GM12878 (cell line): ENCODE measurements around the gene CHCHD6. TPM values are rescaled to one million over a fixed set of nuclear protein-coding genes. Genes with fewer than 3 reads are reported as not detected.

Source experiments
- ATAC-seq: fragments of 200-7000 bp; cut with Tn5 transposase; 3 replicates; pipeline ENCODE4 v1.9.1; 2020; ENCODE audit warnings: mild to moderate bottlenecking, moderate library complexity
- BruUV-seq: library from RNA; stranded (reverse); fragments of 400-500 nt; replicated peaks from 2 replicates; lab custom pipeline; 2021; lab: Mats Ljungman, UMichigan
- CTCF ChIA-PET: fragments of 300-600 bp; sonication (Branson Sonifier 250); formaldehyde crosslinking; extraction: SDS; loops from one replicate; lab custom pipeline; 2021; ENCODE audit warnings: inconsistent platforms; lab: Yijun Ruan, JAX
- POLR2A ChIA-PET: fragments of 350-600 bp; formaldehyde crosslinking; extraction: SDS; loops from one replicate; lab custom pipeline; 2021; ENCODE audit warnings: inconsistent platforms; lab: Charles Lee
- RAD21 ChIA-PET: fragments of 300-600 bp; sonication (Branson Sonifier 250); formaldehyde crosslinking; loops from one replicate; lab custom pipeline; 2023; ENCODE audit warnings: antibody characterized with exemption; ENCODE audit not compliant: unreplicated experiment; lab: Charles Lee
- SMC1A ChIA-PET: fragments of 300-600 bp; sonication (Branson Sonifier 250); formaldehyde crosslinking; loops from one replicate; lab custom pipeline; 2023; ENCODE audit not compliant: unreplicated experiment, uncharacterized antibody; lab: Charles Lee
- DNase-seq: peaks from one replicate; pipeline ENCODE4 v3.0.0-alpha.2; 2011; ENCODE audit warnings: low read depth, low spot score
- FAIRE-seq: peaks from 3 replicates; lab custom pipeline; 2011; peaks lifted over from hg19 to GRCh38; lab: Jason Lieb, UNC
- H2AFZ ChIP-seq: 2 replicates; pipeline ENCODE4 v1.6.0; 2011; ENCODE audit warnings: low read depth, low read length, control low read depth; ENCODE audit not compliant: control insufficient read depth
- H3K27ac ChIP-seq: 2 replicates; pipeline ENCODE4 v1.5.1; 2011; ENCODE audit warnings: control low read depth; ENCODE audit not compliant: control insufficient read depth, insufficient read depth
- H3K27me3 ChIP-seq, 2 experiments: replicated peaks in 1 of 2; 2 replicates each; pipeline versions ENCODE4 v1.6.0 to v1.6.1; 2011; ENCODE audit warnings: low read length in 1 of 2; ENCODE audit not compliant: control insufficient read depth in 2 of 2, insufficient read depth in 2 of 2
- H3K36me3 ChIP-seq, 2 experiments: 2 replicates each; pipeline ENCODE4 v1.5.1; 2011; ENCODE audit warnings: low read length in 1 of 2; ENCODE audit not compliant: control insufficient read depth in 2 of 2, insufficient read depth in 2 of 2
- H3K4me1 ChIP-seq: 2 replicates; pipeline ENCODE4 v1.6.1; 2011; ENCODE audit warnings: mild to moderate bottlenecking, low read length, moderate library complexity, mixed read lengths; ENCODE audit not compliant: control insufficient read depth, insufficient read depth
- H3K4me2 ChIP-seq: 2 replicates; pipeline ENCODE4 v1.6.0; 2011; ENCODE audit warnings: control low read depth; ENCODE audit not compliant: control insufficient read depth, insufficient read depth
- H3K4me3 ChIP-seq: fragments of 200-600 bp; sonication (generic); 2 replicates; pipeline ENCODE4 v1.5.1; 2016
- H3K79me2 ChIP-seq: 2 replicates; pipeline ENCODE4 v1.6.0; 2011; ENCODE audit warnings: low read length; ENCODE audit not compliant: control insufficient read depth, insufficient read depth
- H3K9ac ChIP-seq: 2 replicates; pipeline ENCODE4 v1.8.0; 2011; ENCODE audit warnings: low read length, control low read depth, mixed read lengths; ENCODE audit not compliant: control insufficient read depth, insufficient read depth
- H3K9me3 ChIP-seq: replicated peaks from 3 replicates; pipeline ENCODE4 v1.5.1; 2011; ENCODE audit warnings: mild to moderate bottlenecking, low read length; ENCODE audit not compliant: control insufficient read depth, insufficient read depth
- H4K20me1 ChIP-seq: 2 replicates; pipeline ENCODE4 v1.6.0; 2011; ENCODE audit not compliant: control insufficient read depth, insufficient read depth
- CREM ChIP-seq: IDR thresholded peaks from 2 replicates; pipeline ENCODE4 v1.6.1; 2014; ENCODE audit warnings: antibody characterized with exemption, low read depth
- FOXM1 ChIP-seq: IDR thresholded peaks from 2 replicates; pipeline ENCODE4 v1.6.1; 2012; ENCODE audit warnings: low read depth, mild to moderate bottlenecking, inconsistent platforms, low read length, moderate library complexity
- HCFC1 ChIP-seq: fragments of 150-350 bp; IDR thresholded peaks from 2 replicates; pipeline ENCODE4 v1.6.1; 2014; ENCODE audit warnings: low read length
- HDGF ChIP-seq: fragments of 450-650 bp; IDR thresholded peaks from 2 replicates; pipeline ENCODE4 v1.6.1; 2016; ENCODE audit warnings: antibody characterized with exemption
- MEF2B ChIP-seq: fragments of 450-650 bp; IDR thresholded peaks from 2 replicates; pipeline ENCODE4 v1.6.1; 2018; ENCODE audit warnings: mild to moderate bottlenecking, moderate library complexity; ENCODE audit not compliant: partially characterized antibody, poor library complexity, severe bottlenecking
- NR2C2 ChIP-seq: IDR thresholded peaks from 2 replicates; pipeline ENCODE4 v1.6.1; 2011; ENCODE audit warnings: borderline replicate concordance, low read depth; ENCODE audit not compliant: control insufficient read depth, insufficient read length
- NRF1 ChIP-seq: conservative IDR thresholded peaks from 2 replicates; pipeline ENCODE4 v1.6.1; 2011; ENCODE audit warnings: mild to moderate bottlenecking, low read depth, low read length, improper control_type of control experiment
- RELA ChIP-seq: fragments of 450-650 bp; IDR thresholded peaks from 2 replicates; pipeline ENCODE4 v1.8.0; 2014; ENCODE audit warnings: borderline replicate concordance; ENCODE audit not compliant: partially characterized antibody
- TARDBP ChIP-seq: IDR thresholded peaks from 2 replicates; pipeline ENCODE4 v1.6.1; 2016; ENCODE audit warnings: borderline replicate concordance
- ZNF622 ChIP-seq: fragments of 450-650 bp; IDR thresholded peaks from 2 replicates; pipeline ENCODE4 v1.6.1; 2017; ENCODE audit warnings: mild to moderate bottlenecking, inconsistent platforms
- WGBS: methylation state at CpG from one replicate; pipeline ENCODE4 v1.1.6; 2016; ENCODE audit warnings: low lambda C conversion rate; ENCODE audit not compliant: insufficient replicate concordance, insufficient coverage; ENCODE audit errors: missing lambda C conversion rate; 5-methylcytosine and 5-hydroxymethylcytosine counted together
- in situ Hi-C: fragments of 300-500 bp; cut with MboI; formaldehyde crosslinking; loops from 9 replicates; pipeline ENCODE4 v1.14.3; 2018; ENCODE audit warnings: mixed read lengths
- intact Hi-C: fragments of 100-400 bp; cut with micrococcal nuclease; formaldehyde crosslinking; loops from one replicate; pipeline ENCODE4 v1.14.2; 2022; ENCODE audit not compliant: unreplicated experiment
- polyA plus RNA-seq, 11 experiments: library from polyadenylated mRNA; depleted of rRNA in 4 of 11; unstranded in 6 of 11; stranded (reverse) in 5 of 11; fragments of >200 nt; fragmentation: Nextera tagmentation in 4 of 11; fragmentation: Illumina TruSeq in 1 of 11; extraction: Ambion mirVana in 4 of 11; extraction: Trizol in 1 of 11; gene quantifications; 1 replicate in 1 of 11; 2 replicates in 10 of 11; pipeline versions ENCODE4 v1.2.1 to v1.2.3, GENCODE V29; 2011 to 2016; ENCODE audit warnings: inconsistent platforms in 2 of 11, missing spikeins in 2 of 11, low read depth in 1 of 11
- total RNA-seq, 4 experiments: library from RNA; depleted of rRNA in 3 of 4; stranded (reverse); fragments of >200 nt in 3 of 4; fragmentation: Illumina TruSeq in 1 of 4; extraction: Trizol in 1 of 4; gene quantifications; 2 replicates each; pipeline versions ENCODE4 v1.2.1 to v1.2.3, GENCODE V29; 2013 to 2021
- TF ChIP-seq, protein P1 (sequence below): IDR thresholded peaks from 2 replicates; pipeline ENCODE4 v1.6.1; 2012; ENCODE audit warnings: mild to moderate bottlenecking, low read depth, low read length
- TF ChIP-seq, protein P2 (sequence below), 3 experiments: IDR thresholded peaks in 2 of 3; conservative IDR thresholded peaks in 1 of 3; 2 replicates each; pipeline ENCODE4 v1.5.1; 2011; ENCODE audit warnings: low read depth in 3 of 3, low read length in 3 of 3, mild to moderate bottlenecking in 3 of 3, control low read depth in 2 of 3, moderate library complexity in 2 of 3, inconsistent platforms in 1 of 3, mixed read lengths in 1 of 3; ENCODE audit not compliant: control insufficient read depth in 2 of 3, insufficient read depth in 1 of 3; ENCODE audit errors: extremely low read depth in 1 of 3
- TF ChIP-seq, protein P3 (sequence below): fragments of 450-650 bp; IDR thresholded peaks from 2 replicates; pipeline ENCODE4 v1.6.1; 2014; ENCODE audit warnings: mild to moderate bottlenecking
- TF ChIP-seq, protein P4 (sequence below): fragments of 150-350 bp; IDR thresholded peaks from 2 replicates; pipeline ENCODE4 v1.6.1; 2014; ENCODE audit warnings: mild to moderate bottlenecking, low read depth, low read length

Gene CHCHD6
- total and polyA plus RNA-seq, 10 of the 15 experiments (the other 5 are each of a cell fraction or from before 2014, with no cell fraction given): 2.7 to 16.7 (median 12.3) TPM

DNA sequence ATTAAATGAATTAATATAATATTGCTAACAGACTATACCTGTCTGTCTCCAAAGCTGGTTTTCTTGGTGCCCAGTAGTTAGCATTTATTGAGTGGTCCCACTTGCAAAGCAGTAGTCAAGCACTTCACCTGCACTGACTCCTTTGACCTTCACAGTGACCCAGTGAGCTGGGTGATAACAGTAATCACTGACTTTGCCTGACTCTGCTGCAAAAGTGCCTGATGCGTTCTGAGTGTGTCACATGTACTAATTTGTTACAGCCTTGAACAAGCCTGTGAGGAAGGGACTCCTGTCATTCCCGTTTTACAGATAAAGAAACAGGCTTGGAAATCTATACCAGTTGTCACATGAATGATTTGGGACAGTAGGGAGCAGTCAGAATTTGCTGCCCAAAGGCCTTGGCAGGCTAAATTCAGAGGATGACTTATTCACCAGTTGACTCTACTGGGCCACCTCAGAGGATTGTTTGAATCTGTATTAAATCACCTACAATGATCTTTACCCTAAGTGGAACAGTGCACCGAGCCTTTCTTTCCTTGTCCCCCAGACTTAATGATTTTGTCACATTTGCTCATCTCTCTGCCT is 162.2 kb downstream of the CHCHD6 start:
- Histone ChIP-seq H3K4me2 (no peak overlapping the region), H4K20me1 (no peaks in the 10 kb centered on the region), H3K4me3 (no peak overlapping the region), H2AFZ (no peak overlapping the region), H3K27ac (no peak overlapping the region), H3K79me2 (no peaks in the 10 kb centered on the region), H3K4me1 (no peaks in the 10 kb centered on the region), H3K27me3 (no peaks in the 10 kb centered on the region), H3K9ac (no peak overlapping the region), H3K9me3 (no peaks in the 10 kb centered on the region), H3K36me3 (no peaks in the 10 kb centered on the region)
- no TSS peak for BruUV-seq
- FAIRE-seq (no peak), ATAC-seq (no peak), DNase-seq (no peak)
- SMC1A ChIA-PET: no interaction called here
- RAD21 ChIA-PET: no interaction called here
- POLR2A ChIA-PET: no interaction called here
- in situ Hi-C loops: no loop called here
- CTCF ChIA-PET: no interaction called here
- WGBS: 54% methylated on average over 3 of the region's 3 CpGs
- intact Hi-C loops: no loop called here
- TF ChIP-seq TARDBP (no peak), ZNF622 (no peak), NR2C2 (no peak), MEF2B (no peak), HDGF (no peak), CREM (no peak), NRF1 (no peak), HCFC1 (no peak), FOXM1 (no peak), RELA (no peak)
- TF ChIP-seq, protein P1, sequence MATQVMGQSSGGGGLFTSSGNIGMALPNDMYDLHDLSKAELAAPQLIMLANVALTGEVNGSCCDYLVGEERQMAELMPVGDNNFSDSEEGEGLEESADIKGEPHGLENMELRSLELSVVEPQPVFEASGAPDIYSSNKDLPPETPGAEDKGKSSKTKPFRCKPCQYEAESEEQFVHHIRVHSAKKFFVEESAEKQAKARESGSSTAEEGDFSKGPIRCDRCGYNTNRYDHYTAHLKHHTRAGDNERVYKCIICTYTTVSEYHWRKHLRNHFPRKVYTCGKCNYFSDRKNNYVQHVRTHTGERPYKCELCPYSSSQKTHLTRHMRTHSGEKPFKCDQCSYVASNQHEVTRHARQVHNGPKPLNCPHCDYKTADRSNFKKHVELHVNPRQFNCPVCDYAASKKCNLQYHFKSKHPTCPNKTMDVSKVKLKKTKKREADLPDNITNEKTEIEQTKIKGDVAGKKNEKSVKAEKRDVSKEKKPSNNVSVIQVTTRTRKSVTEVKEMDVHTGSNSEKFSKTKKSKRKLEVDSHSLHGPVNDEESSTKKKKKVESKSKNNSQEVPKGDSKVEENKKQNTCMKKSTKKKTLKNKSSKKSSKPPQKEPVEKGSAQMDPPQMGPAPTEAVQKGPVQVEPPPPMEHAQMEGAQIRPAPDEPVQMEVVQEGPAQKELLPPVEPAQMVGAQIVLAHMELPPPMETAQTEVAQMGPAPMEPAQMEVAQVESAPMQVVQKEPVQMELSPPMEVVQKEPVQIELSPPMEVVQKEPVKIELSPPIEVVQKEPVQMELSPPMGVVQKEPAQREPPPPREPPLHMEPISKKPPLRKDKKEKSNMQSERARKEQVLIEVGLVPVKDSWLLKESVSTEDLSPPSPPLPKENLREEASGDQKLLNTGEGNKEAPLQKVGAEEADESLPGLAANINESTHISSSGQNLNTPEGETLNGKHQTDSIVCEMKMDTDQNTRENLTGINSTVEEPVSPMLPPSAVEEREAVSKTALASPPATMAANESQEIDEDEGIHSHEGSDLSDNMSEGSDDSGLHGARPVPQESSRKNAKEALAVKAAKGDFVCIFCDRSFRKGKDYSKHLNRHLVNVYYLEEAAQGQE: no peak
- TF ChIP-seq, protein P2, sequence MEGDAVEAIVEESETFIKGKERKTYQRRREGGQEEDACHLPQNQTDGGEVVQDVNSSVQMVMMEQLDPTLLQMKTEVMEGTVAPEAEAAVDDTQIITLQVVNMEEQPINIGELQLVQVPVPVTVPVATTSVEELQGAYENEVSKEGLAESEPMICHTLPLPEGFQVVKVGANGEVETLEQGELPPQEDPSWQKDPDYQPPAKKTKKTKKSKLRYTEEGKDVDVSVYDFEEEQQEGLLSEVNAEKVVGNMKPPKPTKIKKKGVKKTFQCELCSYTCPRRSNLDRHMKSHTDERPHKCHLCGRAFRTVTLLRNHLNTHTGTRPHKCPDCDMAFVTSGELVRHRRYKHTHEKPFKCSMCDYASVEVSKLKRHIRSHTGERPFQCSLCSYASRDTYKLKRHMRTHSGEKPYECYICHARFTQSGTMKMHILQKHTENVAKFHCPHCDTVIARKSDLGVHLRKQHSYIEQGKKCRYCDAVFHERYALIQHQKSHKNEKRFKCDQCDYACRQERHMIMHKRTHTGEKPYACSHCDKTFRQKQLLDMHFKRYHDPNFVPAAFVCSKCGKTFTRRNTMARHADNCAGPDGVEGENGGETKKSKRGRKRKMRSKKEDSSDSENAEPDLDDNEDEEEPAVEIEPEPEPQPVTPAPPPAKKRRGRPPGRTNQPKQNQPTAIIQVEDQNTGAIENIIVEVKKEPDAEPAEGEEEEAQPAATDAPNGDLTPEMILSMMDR (IDR thresholded peaks at IDR 0.05 in 2 of 3, conservative IDR thresholded peaks at IDR 0.05 in 1 of 3; ENCODE audit: control insufficient read depth in 2 of 3, extremely low read depth in 1 of 3, insufficient read depth in 1 of 3, low read depth in 3 of 3, low read length in 3 of 3): no peak
- TF ChIP-seq, protein P3, sequence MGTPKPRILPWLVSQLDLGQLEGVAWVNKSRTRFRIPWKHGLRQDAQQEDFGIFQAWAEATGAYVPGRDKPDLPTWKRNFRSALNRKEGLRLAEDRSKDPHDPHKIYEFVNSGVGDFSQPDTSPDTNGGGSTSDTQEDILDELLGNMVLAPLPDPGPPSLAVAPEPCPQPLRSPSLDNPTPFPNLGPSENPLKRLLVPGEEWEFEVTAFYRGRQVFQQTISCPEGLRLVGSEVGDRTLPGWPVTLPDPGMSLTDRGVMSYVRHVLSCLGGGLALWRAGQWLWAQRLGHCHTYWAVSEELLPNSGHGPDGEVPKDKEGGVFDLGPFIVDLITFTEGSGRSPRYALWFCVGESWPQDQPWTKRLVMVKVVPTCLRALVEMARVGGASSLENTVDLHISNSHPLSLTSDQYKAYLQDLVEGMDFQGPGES: no peak
- TF ChIP-seq, protein P4, sequence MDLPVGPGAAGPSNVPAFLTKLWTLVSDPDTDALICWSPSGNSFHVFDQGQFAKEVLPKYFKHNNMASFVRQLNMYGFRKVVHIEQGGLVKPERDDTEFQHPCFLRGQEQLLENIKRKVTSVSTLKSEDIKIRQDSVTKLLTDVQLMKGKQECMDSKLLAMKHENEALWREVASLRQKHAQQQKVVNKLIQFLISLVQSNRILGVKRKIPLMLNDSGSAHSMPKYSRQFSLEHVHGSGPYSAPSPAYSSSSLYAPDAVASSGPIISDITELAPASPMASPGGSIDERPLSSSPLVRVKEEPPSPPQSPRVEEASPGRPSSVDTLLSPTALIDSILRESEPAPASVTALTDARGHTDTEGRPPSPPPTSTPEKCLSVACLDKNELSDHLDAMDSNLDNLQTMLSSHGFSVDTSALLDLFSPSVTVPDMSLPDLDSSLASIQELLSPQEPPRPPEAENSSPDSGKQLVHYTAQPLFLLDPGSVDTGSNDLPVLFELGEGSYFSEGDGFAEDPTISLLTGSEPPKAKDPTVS: no peak
